Measurements from ENCODE around the gene NOSTRIN. TPM values are rescaled to one million over a fixed set of nuclear protein-coding genes. Genes with fewer than 3 reads are reported as not detected.

Gene NOSTRIN
- total RNA-seq, 4 donors from 2014 or later = 24.6 to 118 (median 68.8) TPM

DNA sequence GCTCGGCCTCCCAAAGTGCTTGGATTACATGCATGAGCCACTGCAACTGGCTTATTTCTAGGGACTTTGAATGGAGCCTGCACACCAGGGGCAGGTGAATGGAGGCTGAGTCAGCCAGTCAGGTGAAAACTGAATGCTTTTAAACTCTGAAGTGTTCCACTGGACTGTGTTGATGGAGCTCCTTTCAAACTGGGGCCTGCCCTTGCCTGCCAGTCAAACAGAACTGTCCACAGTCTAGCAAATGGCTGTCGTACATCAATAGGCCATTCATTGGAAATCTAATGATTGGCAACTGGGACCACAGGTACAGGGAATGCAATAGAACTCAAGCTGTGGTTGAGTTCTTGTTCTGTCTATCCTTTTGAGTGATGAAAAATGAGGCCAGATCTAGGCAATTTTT, 966 bp upstream of the NOSTRIN start:
- TF ChIP-seq, protein P1, sequence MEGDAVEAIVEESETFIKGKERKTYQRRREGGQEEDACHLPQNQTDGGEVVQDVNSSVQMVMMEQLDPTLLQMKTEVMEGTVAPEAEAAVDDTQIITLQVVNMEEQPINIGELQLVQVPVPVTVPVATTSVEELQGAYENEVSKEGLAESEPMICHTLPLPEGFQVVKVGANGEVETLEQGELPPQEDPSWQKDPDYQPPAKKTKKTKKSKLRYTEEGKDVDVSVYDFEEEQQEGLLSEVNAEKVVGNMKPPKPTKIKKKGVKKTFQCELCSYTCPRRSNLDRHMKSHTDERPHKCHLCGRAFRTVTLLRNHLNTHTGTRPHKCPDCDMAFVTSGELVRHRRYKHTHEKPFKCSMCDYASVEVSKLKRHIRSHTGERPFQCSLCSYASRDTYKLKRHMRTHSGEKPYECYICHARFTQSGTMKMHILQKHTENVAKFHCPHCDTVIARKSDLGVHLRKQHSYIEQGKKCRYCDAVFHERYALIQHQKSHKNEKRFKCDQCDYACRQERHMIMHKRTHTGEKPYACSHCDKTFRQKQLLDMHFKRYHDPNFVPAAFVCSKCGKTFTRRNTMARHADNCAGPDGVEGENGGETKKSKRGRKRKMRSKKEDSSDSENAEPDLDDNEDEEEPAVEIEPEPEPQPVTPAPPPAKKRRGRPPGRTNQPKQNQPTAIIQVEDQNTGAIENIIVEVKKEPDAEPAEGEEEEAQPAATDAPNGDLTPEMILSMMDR (IDR thresholded peaks at IDR 0.05; ENCODE audit: low read depth) = no peak

DNA sequence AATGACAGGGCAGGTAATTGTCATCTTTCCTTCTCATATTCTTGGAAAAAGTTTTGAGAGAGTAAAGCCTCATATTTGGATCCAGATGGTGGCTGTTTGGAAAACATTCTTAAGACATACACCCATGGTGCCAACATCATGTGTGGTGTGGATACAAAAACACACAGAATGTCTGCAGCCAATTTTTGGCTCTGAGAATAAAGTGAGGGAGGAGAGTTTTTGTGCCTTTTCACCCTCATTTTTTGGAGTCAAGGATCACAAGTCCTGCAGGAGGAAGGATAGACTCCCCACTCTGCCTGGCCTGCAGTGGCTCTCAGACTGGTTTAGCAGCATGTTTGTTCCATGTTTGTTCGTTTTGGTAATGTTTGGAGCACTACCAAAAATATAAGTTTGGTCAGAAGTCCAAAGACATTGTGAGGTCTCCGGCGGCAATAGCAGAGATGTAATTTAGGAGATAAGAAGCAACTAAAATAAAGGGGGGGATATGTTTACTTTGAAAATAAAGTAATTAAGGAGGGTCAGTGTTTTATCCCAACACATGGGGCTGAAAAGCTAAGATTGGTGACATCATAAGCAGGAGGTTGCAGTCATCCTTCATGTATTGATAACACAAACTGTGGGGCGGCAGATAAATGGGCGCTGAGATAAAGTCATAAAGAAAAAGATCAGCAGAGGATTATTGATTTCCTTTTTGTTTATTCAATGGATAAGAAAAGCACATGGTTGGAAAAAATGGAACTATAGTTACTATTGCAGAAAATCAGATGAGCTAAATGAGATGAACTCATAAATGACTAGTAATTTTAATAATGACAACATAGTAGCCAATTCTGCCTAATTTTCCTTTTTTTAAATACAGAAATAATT, 655 bp downstream of the NOSTRIN start:
- TF ChIP-seq, protein P1 (IDR thresholded peaks at IDR 0.05; ENCODE audit: low read depth) = no peak

DNA sequence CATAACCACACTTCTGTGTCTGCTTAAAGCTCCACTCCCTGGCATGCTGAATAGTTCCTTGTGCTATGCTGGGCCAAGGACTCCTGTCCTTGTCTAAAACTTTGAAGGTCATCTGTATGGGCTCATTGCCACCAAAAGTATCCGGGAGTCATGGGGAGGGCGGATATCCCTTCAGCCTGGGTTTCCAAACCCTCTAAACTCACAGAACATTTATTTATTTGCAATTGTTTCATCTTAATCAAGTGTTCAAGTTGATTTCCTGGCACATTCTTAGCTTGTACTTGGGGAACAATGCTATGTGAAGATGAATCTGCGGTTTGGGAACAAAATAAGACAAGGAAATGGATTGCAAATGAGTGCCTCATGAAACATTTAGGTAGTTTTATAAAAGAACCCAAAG, 1.8 kb downstream of the NOSTRIN start:
- TF ChIP-seq, protein P1 (IDR thresholded peaks at IDR 0.05; ENCODE audit: low read depth) = no peak

DNA sequence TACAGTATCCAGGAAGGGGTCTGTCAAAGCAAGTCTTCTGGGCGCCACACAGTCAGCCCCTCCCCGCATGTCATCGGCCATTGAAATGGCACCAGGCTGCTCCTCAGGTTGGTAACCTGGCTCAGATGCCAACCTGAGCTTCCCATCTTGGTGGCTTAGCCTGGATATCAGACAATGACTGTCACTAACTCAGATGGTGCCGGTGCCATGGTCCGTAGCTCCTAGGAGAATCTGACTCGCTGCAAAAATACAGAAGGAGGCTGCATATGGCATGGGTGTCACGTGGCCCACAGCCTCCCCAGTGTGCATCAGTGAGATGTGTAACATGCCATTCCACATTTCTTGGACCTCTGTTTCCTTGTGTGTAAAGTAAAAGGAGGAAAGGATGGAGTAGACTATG, 3.2 kb downstream of the NOSTRIN start:
- TF ChIP-seq, protein P1 (IDR thresholded peaks at IDR 0.05; ENCODE audit: low read depth) = no peak

DNA sequence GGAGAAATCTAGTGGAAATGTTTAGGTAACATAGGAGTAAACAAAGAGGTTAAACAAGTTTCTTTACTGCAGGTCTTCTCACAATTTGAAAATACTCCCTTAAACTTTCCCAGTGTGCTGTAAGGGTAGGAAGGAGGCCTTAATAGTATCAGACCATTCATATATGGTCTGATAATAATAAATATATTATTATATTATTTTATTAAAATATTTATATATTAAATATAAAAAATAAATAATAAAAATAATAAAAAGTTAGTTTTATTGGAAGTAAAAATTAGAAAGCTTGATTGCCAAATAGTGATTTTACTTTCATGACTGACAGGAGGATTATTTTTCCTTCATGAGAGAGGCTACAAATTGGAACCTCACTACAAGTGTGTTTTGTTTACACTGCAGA, 7.1 kb downstream of the NOSTRIN start:
- TF ChIP-seq, protein P1 (IDR thresholded peaks at IDR 0.05; ENCODE audit: low read depth) = no peak

DNA sequence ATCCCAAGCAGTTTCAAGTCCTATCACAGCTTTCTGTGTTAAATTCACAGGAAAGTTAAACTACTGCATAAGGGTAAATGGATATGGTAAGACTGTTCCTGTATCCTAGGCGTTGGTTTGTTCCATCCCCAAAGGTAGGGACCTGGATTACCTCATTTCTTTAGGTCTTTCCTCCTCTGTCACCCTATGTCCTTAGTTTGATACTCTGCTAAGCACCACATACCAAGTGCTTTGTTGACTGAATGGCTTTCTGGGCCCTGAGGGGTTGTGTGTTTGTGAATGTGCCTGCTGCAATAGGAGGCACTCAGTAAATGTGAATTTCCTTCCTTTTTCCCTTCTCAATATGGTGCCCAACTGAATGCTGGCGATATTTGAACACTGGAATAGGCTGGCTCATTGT, 7.8 kb downstream of the NOSTRIN start:
- TF ChIP-seq, protein P1 (IDR thresholded peaks at IDR 0.05; ENCODE audit: low read depth) = no peak

DNA sequence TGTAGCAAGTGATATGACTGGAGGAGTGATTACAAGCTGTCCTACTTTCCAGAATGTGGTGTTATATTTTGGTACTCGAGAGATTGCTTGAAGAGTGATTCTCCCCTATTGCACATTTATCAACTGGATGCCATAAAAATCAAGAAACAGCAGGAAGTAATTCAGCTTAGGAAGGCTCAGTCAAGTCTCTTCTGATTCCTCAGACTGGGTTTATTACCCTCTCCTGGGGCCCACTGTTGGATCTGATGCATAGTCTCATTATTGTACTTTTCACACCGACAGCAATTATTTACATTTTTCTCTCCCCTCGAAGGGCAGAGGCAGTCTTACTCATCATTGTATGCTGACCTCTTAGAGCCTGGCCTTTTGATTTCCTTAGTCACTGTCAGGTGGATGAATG, 9.3 kb downstream of the NOSTRIN start:
- TF ChIP-seq, protein P1 (IDR thresholded peaks at IDR 0.05; ENCODE audit: low read depth) = no peak
